Liver (tissue), 9 donors: ENCODE data around the gene CCDC97. TPM values are rescaled to one million over a fixed set of nuclear protein-coding genes. Genes with fewer than 3 reads are reported as not detected.

Experiments used
- DNase-seq: peaks from one replicate; pipeline ENCODE4 v3.0.0-alpha.2; 2017; ENCODE audit warnings: low spot score
- H3K27ac ChIP-seq, 2 donors: one replicate each; pipeline ENCODE4 v1.7.0; 2013; ENCODE audit warnings: inconsistent platforms in 2 of 2, low read length in 2 of 2, control low read depth in 1 of 2, low read depth in 1 of 2, mild to moderate bottlenecking in 1 of 2
- H3K27me3 ChIP-seq, 4 donors: one replicate each; pipeline versions ENCODE4 v1.6.1 to v1.7.0; 2013; ENCODE audit warnings: low read length in 3 of 4, inconsistent platforms in 1 of 4, mild to moderate bottlenecking in 1 of 4, moderate library complexity in 1 of 4; ENCODE audit not compliant: control insufficient read depth in 4 of 4, insufficient read depth in 4 of 4
- H3K36me3 ChIP-seq, 4 donors: one replicate each; pipeline versions ENCODE4 v1.6.1 to v1.7.0; 2013; ENCODE audit warnings: low read length in 3 of 4, mild to moderate bottlenecking in 3 of 4, low read depth in 1 of 4, moderate library complexity in 1 of 4; ENCODE audit not compliant: control insufficient read depth in 4 of 4, insufficient read depth in 3 of 4
- H3K4me1 ChIP-seq, 4 donors: one replicate each; pipeline versions ENCODE4 v1.6.1 to v1.7.0; 2013; ENCODE audit warnings: low read length in 3 of 4, mild to moderate bottlenecking in 3 of 4, moderate library complexity in 1 of 4; ENCODE audit not compliant: control insufficient read depth in 4 of 4, insufficient read depth in 4 of 4
- H3K4me3 ChIP-seq, 3 donors: one replicate each; pipeline versions ENCODE4 v1.6.1 to v1.7.0; 2013; ENCODE audit warnings: low read length in 3 of 3, control low read depth in 1 of 3, low read depth in 1 of 3, mild to moderate bottlenecking in 1 of 3
- H3K9ac ChIP-seq, 2 donors: one replicate each; pipeline ENCODE4 v1.7.0; 2013; ENCODE audit warnings: low read length in 2 of 2, mild to moderate bottlenecking in 2 of 2, moderate library complexity in 2 of 2, control low read depth in 1 of 2, low read depth in 1 of 2
- H3K9me3 ChIP-seq, 4 donors: one replicate each; pipeline versions ENCODE4 v1.6.1 to v1.7.0; 2013; ENCODE audit warnings: low read length in 3 of 4; ENCODE audit not compliant: control insufficient read depth in 4 of 4
- ATF3 ChIP-seq: IDR thresholded peaks from 2 replicates; pipeline ENCODE4 v1.6.1; 2016; ENCODE audit warnings: antibody characterized with exemption
- CTCF ChIP-seq: fragments of 150-350 bp; IDR thresholded peaks from 2 replicates; pipeline ENCODE4 v1.5.1; 2017; ENCODE audit warnings: improper control_type of control experiment, low read depth, low read length; ENCODE audit not compliant: missing input control
- EGR1 ChIP-seq, 2 donors: IDR thresholded peaks; 2 replicates each; pipeline ENCODE4 v1.6.1; 2016 to 2018; ENCODE audit warnings: antibody characterized with exemption in 2 of 2, low read depth in 2 of 2
- FOXA1 ChIP-seq: IDR thresholded peaks from 2 replicates; pipeline ENCODE4 v1.6.1; 2016; ENCODE audit warnings: antibody characterized with exemption
- FOXA2 ChIP-seq: IDR thresholded peaks from 2 replicates; pipeline ENCODE4 v1.6.1; 2016; ENCODE audit warnings: antibody characterized with exemption
- GABPA ChIP-seq, 2 donors: IDR thresholded peaks in 1 of 2; conservative IDR thresholded peaks in 1 of 2; 2 replicates each; pipeline ENCODE4 v1.6.1; 2016; ENCODE audit warnings: antibody characterized with exemption in 2 of 2, mild to moderate bottlenecking in 1 of 2, moderate library complexity in 1 of 2
- HNF4A ChIP-seq, 2 donors: conservative IDR thresholded peaks; 2 replicates each; pipeline ENCODE4 v1.6.1; 2016; ENCODE audit warnings: antibody characterized with exemption in 2 of 2, mild to moderate bottlenecking in 2 of 2
- HNF4G ChIP-seq: IDR thresholded peaks from 2 replicates; pipeline ENCODE4 v1.6.1; 2016; ENCODE audit warnings: antibody characterized with exemption
- JUND ChIP-seq, 2 donors: IDR thresholded peaks; 2 replicates each; pipeline ENCODE4 v1.6.1; 2016; ENCODE audit warnings: antibody characterized with exemption in 2 of 2
- MAX ChIP-seq: IDR thresholded peaks from 2 replicates; pipeline ENCODE4 v1.6.1; 2016; ENCODE audit warnings: antibody characterized with exemption
- NR2F2 ChIP-seq: IDR thresholded peaks from 2 replicates; pipeline ENCODE4 v1.6.1; 2016; ENCODE audit warnings: antibody characterized with exemption
- RAD21 ChIP-seq, 2 donors: IDR thresholded peaks; 2 replicates each; pipeline ENCODE4 v1.6.1; 2016; ENCODE audit warnings: antibody characterized with exemption in 2 of 2, mild to moderate bottlenecking in 2 of 2
- REST ChIP-seq: IDR thresholded peaks from 2 replicates; pipeline ENCODE4 v1.6.1; 2016; ENCODE audit warnings: antibody characterized with exemption, mild to moderate bottlenecking
- RXRA ChIP-seq, 2 donors: IDR thresholded peaks; 2 replicates each; pipeline ENCODE4 v1.6.1; 2017 to 2018; ENCODE audit warnings: antibody characterized with exemption in 2 of 2, mild to moderate bottlenecking in 1 of 2
- SP1 ChIP-seq: IDR thresholded peaks from 2 replicates; pipeline ENCODE4 v1.6.1; 2018; ENCODE audit warnings: antibody characterized with exemption, mild to moderate bottlenecking
- TAF1 ChIP-seq: conservative IDR thresholded peaks from 2 replicates; pipeline ENCODE4 v1.6.1; 2016; ENCODE audit warnings: antibody characterized with exemption, mild to moderate bottlenecking
- YY1 ChIP-seq: IDR thresholded peaks from 2 replicates; pipeline ENCODE4 v1.6.1; 2016; ENCODE audit warnings: antibody characterized with exemption, mild to moderate bottlenecking
- WGBS: extraction: QIAGEN DNeasy Blood & Tissue Kit; methylation state at CpG from one replicate; pipeline ENCODE4 v1.1.7; 2013; 5-methylcytosine and 5-hydroxymethylcytosine counted together
- polyA plus RNA-seq, 2 donors: library from polyadenylated mRNA; stranded (reverse) in 1 of 2; unstranded in 1 of 2; fragments of 200-250 nt in 1 of 2; fragments of >200 nt in 1 of 2; fragmentation: Nextera tagmentation in 1 of 2; extraction: Ambion mirVana in 1 of 2; gene quantifications; one replicate each; pipeline versions ENCODE4 v1.2.1 to v1.2.3, GENCODE V29; 2013 to 2015
- total RNA-seq, 2 donors: library from RNA; depleted of rRNA; stranded (reverse); fragments of >200 nt; gene quantifications; one replicate each; pipeline ENCODE4 v1.2.3, GENCODE V29; 2014
- TF ChIP-seq, protein P1 (sequence below): IDR thresholded peaks from 2 replicates; pipeline ENCODE4 v1.6.1; 2016; ENCODE audit warnings: antibody characterized with exemption
- donor health status: healthy.
- donor health status: healthy.
- donor health status: healthy.
- donor health status: healthy.
- donor health status: healthy.

CCDC97 gene
- total and polyA plus RNA-seq, 4 donors, result 3.8 to 5.7 (median 5.3) TPM

DNA sequence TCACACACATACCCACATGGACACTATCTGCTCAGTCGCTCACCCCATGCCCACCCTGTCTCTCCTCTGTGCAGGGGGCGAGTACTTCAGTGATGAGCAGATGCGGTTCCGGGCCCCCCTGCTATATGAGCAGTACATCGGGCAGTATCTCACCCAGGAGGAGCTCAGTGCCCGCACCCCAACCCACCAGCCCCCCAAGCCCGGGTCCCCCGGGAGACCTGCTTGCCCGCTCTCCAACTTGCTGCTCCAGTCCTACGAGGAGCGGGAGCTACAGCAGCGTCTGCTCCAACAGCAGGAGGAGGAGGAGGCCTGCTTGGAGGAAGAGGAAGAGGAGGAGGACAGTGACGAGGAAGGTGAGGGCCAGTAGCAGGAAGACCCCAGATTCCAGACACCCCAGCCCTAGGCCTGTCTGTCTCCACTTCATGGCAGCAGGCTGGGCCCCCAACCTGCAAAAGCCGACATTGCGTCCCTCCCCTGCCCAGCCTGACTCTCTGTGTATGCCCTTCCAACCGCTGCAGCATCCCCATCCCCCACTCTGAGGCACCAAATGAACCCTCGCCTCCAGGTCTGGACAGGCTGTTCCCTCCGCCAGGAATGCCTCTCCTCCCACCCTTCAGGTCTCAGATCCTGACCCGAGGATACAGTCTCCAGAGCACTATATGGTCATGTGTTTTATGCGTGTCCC is 9.7 kb downstream of the CCDC97 start:
- WGBS, result 91% methylated on average over 20 of the region's 20 CpGs
- Histone ChIP-seq H3K36me3 (peaks cover 3 to 45% (median 27%) of the 10 kb centered on the region in 4 donors), H3K9me3 (no peaks in the 10 kb centered on the region), H3K27ac (no peak overlapping the region), H3K4me3 (no peak overlapping the region), H3K27me3 (no peaks in the 10 kb centered on the region), H3K4me1 (peaks cover 0 to 20% (median 8%) of the 10 kb centered on the region in 4 donors), H3K9ac (no peak overlapping the region)
- no peak for DNase-seq
- TF ChIP-seq GABPA (IDR thresholded peaks at IDR 0.05 in 1 of 2, conservative IDR thresholded peaks at IDR 0.05 in 1 of 2) (no peak), NR2F2 (no peak), SP1 (no peak), FOXA1 (no peak), RXRA (IDR thresholded peaks at IDR 0.05) (no peak), FOXA2 (no peak), HNF4G (no peak), YY1 (no peak), JUND (IDR thresholded peaks at IDR 0.05) (no peak), CTCF (no peak), MAX (no peak), RAD21 (IDR thresholded peaks at IDR 0.05) (no peak), REST (no peak), HNF4A (conservative IDR thresholded peaks at IDR 0.05) (no peak), TAF1 (no peak), EGR1 (IDR thresholded peaks at IDR 0.05; ENCODE audit: low read depth in 2 of 2) (no peak), ATF3 (no peak)
- TF ChIP-seq, protein P1, sequence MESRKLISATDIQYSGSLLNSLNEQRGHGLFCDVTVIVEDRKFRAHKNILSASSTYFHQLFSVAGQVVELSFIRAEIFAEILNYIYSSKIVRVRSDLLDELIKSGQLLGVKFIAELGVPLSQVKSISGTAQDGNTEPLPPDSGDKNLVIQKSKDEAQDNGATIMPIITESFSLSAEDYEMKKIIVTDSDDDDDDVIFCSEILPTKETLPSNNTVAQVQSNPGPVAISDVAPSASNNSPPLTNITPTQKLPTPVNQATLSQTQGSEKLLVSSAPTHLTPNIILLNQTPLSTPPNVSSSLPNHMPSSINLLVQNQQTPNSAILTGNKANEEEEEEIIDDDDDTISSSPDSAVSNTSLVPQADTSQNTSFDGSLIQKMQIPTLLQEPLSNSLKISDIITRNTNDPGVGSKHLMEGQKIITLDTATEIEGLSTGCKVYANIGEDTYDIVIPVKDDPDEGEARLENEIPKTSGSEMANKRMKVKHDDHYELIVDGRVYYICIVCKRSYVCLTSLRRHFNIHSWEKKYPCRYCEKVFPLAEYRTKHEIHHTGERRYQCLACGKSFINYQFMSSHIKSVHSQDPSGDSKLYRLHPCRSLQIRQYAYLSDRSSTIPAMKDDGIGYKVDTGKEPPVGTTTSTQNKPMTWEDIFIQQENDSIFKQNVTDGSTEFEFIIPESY, result no peak
